ELF-1 (cell line): ENCODE data around the gene SNX21.
"Not testable (repeated sequence)": the region's sequence is repeated elsewhere in the genome, so short reads cannot be mapped to it uniquely, and the experiment has no call there.

ENCODE experiments used
- DNase-seq: peaks from one replicate; pipeline ENCODE4 v3.0.0-alpha.2; 2016; ENCODE audit warnings: low read depth, low spot score

Gene SNX21

DNA sequence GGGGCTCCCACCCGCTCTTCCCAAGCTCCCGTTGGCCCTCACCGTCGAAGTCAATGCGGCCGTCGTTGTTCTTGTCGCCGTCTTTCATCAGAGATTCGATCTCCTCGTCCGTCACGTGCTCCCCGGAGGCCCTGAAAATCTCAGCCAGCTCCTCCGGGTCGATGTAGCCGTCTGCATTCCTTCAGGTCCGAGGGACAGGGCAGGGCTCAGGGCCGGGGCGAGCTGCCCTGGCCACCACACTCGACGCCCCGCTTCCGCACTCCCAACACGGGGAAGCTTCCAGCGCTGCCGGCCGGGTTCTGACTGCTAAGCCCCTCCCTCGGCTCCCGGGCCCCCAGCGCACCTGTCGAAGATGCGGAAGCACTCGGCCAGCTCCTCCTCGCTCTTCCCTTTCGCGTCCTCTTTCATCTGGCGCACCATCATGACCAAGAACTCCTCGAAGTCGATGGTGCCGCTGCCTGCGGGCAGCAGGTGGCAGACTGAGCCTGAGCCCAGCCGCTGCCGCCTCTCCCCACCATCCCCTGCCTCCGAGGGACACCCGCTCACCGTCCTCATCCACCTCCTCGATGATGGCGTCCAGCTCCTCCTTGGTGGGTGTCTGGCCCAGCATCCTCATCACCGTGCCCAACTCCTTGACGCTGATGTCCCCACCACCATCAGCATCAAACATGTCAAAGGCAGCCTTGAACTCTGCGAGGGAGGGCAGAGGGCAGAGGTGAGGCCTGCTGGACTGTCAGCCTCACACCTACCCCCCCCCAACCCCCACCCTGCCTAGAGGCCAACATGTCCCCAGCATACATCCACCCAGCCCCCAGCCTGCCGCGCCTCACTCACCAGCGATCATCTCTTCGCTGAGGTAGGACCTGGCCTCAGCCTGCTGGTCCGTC, 9.4 kb upstream of the SNX21 start:
- peak; percentile 80 for DNase-seq

DNA sequence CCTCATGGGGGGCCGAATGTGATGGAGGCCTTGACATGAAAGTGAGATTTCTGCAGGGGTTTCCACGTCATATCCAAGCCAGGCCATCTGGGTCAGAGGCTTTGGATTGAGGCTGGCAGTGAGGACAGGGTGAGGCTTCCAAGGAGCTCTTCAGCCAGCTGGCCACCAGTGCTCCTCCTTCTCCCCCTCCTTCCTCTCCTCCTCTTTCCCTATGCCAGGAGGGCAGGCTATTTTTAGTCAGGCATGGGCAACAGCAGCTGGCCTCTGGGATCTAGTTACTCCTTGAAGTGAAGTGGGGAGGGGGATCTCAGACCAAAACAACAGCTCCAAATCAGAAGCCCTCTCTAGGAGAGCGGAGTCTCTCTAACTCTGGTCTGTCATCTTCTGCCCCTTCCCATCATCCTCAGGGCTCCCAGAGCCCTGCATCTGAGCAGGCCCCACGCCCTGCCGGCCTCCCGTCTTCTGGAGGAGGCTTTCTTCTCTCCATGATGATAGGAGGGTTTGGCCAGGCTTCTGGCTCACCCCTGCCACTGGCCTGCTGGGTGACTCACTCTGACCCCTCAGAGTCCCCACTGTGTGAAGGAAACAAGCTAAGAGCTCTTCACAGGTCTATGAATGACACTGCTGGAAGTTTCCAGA, 7.1 kb upstream of the SNX21 start:
- DNase-seq = no peak

DNA sequence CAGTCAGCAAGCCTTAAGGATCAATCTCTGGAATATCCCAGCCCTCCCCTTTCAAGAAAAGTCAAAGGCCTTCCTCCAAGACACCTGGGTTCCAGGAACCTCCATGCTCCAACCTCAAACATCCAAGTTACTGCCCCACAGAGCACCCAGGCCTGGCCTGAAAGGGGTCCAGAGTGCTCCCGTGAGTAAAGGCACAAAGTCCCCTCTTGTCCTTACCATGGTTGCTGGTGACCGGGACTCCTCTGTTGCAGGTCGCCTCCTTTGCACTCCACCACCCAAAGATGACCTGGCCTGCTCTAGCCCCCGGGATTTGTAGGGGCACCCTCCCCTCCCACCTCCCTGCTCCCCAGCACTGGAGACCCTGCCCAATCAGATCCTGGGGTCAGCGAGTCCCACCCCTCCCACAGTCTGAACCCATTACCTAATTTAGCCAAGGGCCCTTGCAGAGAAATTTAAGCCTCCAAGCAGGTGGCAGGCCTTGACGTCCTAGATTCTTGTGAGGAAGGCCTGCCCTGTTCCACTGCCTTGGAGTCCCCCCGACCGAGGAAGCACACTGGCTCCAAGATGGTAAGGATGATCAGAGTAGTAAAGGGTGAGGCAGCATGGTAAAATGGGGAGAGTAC, 6.5 kb upstream of the SNX21 start, which contains the start of gene TNNC2:
Gene TNNC2 (minus strand): TSS at position 283 of the 623 bp plus-strand sequence. CDS start 64 bp downstream, at position 219.
- no peak for DNase-seq

DNA sequence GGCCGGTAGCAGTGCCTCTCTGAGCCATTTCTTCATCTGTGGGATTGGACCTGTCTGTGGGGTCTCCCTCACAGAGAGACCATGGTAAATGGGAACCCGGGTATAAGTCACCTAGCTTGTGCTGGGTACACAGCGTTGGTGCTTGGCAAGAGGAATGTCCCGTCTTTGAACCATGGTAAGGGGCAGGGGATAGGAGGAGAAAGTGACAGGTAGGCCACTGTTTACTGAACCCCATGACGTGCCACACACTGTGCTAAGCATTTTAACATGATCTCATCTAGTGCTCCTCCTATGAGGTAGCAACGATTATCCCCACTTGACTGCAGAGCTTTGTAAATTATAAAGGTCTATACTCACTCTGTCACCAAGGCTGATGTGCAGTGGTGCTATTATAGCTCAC, 5.9 kb upstream of the SNX21 start:
- no peak for DNase-seq

DNA sequence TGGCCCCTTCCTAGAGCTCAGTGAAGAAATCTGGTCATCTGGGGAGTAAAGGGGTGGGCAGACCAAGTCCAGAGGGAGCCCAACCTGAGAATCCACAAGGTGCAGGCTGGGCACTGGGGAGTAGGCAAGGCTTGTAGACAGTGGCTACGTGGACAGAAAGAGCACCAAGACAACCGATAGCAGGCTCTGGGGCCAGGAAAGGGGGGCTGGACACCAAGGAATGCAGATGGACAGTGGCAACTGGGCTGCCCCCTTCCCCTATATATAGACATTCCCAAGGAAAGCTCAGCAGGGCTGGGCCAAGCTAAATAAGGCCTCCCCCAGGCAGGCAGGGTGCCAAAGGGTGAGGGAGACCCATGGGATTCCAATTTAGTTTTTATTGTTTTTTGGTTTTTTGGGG, 5.0 kb upstream of the SNX21 start:
- DNase-seq = peak; percentile 66

DNA sequence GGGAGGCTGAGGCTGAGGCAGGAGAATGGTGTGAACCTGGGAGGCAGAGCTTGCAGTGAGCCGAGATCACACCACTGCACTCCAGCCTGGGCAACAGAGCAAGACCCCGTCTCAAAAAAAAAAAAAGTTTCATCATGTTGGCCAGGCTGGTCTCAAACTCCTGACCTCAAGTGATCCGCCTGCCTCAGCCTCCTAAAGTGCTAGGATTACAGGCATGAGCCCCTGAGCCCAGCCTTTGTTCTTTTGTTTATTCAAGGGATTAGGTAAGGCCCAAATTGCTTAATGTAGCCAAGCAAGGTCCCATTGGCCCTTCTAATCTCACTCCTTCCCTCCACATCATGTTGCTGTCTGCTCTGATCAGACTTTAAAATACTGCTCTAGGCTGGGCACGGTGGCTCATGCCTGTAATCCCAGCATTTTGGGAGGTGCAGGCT, 3.9 kb upstream of the SNX21 start:
- not testable (repeated sequence) for DNase-seq

DNA sequence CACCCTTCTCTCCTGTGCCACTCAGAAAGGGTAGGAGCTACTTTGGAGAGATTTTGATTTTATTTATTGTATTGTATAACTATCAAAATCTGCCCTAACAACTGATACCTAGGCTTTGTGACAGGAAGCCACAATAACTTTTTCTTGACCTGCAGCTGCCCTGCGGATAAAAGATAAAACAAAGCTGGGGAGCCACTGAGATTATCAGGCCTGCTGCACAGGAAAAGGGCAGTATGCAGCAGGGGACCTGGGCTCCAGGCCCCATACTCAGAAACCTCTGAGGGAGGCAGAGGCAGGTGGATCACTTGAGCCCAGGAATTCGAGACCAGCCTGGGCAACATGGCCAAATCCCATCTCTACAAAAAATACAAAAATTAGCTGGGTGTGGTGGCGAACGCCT, 980 bp upstream of the SNX21 start:
- no peak for DNase-seq

DNA sequence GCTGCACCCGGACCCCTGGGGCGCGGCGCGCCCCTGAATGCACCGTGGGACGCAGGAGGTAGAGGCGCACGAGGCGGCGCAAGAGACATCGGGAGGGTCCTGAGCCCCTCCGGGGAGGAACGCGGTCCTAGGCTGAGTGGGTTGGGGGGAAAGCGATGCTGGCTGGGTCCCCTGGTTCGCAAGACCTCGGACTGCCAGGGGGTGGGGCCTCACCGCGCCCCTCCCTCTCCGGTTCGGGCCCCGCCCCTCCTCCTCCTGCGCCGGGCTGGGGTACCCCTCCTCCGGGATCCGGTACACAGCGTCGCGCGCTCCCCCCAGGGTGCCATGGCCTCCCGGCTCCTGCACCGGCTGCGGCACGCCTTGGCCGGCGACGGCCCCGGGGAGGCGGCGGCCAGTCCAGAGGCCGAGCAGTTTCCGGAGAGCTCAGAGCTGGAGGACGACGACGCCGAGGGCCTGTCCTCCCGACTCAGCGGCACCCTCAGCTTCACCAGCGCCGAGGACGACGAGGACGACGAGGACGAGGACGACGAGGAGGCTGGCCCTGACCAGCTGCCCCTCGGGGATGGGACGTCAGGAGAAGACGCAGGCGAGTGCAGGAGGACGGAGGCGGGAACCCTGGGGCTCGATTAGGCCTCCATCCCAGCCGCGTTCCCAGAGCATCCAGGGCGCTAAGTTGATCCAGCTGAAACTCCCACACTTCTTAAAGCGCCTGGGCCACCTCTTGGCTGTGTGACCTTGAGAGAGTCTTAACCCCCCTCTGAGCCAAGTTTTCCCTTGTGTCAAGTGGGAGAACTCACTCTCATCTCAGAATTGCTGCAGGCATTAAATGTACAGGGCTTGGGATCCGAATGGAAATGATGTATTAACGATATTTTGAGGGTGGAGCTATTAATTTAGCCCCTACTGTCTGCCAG, 541 bp downstream of the SNX21 start:
- peak; percentile 84 for DNase-seq

DNA sequence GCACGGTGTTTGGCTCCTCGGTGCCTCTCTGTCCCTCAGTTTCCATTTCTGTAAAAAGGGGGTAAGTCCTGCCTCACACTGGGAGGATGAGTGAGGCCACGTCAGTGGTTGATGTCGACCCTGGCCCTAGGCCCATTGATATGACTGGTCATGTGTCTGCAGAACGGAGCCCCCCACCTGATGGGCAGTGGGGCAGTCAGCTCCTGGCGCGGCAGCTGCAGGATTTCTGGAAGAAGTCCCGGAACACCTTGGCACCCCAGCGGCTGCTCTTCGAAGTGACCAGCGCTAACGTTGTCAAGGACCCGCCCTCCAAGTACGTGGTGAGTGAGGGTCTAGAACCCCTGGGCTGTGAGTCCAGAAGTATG, 1.2 kb downstream of the SNX21 start:
- no peak for DNase-seq

DNA sequence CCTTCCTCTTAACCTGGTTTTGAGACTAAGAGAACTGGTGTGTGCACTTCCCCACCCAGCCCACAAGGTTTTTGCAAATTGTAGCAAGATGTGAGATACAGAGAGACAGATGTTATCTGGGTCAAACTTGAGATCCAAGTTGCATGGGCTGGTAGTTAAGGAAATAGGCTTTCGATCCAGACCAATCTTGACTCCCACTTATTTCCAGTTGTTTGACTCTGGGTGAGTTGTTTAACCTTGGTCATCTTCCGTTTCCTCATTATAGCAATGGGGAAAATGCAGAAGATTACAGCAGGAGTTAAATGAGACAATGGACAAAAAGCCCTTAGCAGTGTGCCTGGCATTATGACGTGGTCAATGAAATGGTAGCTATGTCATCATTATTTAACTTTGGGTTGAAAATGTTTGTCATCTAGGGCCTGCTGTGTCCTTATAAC, 1.7 kb downstream of the SNX21 start:
- no peak for DNase-seq

DNA sequence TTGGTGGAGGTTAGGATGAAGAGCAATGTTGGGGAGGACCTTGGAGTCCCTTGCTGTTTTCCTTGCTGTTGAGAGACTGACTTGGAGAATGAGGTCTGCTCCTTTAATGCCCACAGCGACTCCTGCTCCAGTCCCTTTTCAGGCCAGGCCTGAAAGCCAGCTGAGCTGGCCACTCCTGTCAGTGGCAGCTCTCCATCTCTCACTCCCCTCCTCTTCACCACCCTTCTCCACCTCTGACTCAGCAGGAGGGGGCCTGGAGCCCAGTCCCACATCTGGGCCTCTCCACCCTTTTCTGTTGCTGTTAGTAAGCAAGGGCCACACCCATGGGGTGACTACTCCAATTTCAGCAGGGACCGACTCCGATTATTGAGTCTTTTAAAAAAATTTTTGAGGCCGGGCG, 2.2 kb downstream of the SNX21 start:
- DNase-seq = no peak

DNA sequence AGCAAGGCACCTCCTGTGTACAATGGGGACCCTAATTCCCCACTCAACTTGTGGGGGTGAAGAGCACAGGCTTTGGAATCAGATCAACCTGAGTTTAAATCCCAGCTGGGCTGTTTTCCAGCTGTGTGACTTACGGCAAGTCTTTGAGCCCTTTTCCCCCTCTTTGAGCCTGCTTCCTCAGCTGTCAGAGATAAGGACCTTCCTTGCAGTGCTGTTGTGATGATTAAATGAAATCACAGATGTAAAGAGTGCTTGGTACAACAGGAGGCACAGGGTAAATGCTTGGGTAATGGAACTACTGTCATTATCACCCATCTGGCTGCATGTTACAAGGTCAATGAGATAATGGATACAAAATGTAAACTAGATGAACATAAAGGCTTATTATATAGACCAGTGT, 3.2 kb downstream of the SNX21 start:
- DNase-seq = no peak

DNA sequence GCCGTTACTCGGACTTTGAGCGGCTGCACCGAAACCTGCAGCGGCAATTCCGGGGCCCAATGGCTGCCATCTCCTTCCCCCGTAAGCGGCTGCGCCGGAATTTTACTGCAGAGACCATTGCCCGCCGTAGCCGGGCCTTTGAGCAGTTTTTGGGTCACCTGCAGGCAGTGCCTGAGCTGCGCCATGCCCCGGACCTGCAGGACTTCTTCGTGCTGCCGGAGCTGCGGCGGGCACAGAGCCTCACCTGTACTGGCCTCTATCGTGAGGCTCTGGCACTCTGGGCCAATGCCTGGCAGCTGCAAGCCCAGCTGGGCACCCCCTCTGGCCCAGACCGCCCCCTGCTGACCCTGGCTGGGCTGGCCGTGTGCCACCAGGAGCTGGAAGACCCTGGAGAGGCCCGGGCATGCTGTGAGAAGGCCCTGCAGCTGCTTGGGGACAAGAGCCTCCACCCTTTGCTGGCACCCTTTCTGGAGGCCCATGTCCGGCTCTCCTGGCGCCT, 7.2 kb downstream of the SNX21 start:
- no peak for DNase-seq

DNA sequence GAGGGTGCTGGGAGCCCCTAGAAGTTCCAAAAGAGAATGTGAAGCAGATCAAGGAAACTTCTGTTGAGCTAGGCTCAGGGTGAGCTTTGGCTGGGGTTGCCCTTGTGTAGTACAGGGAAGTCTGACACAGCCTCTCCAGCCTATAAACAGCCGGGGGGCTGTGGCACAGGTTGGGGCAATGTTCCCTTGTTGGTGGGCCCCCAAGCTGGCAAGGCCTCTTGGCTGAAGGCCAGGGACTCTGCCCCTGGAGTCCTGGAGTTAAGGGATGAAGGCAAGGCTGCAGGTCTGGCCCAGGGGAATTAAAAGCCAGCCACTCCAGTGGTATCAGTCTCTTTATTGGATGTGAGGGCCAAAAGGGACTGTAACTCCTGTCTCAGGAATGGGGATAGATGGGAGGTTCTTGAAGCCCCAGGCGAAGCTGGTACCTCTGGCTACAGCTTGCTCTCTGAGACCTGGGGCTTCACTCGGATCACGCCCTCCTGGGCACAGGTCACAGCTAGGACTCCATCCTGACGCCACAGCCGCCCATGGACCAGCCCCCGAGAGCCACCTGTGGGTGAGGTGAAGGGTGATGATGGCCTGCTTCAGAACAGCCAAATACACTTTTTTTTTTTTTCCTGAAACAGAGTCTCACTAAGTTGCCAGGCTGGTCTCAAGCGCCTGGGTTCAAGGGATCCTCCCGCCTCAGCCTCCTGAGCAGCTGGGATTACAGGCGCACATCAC, 8.0 kb downstream of the SNX21 start:
- no peak for DNase-seq

DNA sequence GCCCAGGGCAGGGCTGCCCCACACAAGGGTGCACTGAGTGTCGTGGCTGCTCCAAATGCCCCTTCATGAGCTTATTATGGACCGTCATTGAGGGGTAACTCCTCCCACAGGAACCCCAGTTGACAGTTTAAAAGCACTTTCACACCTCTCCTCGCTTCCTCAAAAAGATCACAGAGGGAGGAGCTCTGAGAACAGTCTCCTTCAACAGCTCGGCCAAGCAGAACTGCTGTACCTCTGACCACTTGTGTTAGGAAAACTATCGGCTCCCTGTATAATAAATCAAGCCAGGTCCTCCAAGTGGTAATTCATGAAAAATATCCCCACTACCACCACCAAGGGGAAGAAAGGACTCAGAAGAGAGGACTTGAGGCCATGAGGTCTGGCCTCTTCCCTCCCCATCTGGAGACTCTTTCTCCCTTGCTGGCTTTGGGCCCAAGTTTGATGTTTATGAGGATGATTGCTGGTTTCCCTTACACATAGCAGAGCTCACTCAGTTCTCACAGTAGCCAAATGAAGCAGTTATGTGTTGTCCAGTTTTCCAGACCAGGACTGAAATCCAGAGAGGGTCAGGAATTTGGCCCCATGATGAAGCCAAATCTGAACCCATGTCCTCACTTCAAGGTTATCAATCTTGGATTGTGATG, 8.7 kb downstream of the SNX21 start:
- DNase-seq = no peak

DNA sequence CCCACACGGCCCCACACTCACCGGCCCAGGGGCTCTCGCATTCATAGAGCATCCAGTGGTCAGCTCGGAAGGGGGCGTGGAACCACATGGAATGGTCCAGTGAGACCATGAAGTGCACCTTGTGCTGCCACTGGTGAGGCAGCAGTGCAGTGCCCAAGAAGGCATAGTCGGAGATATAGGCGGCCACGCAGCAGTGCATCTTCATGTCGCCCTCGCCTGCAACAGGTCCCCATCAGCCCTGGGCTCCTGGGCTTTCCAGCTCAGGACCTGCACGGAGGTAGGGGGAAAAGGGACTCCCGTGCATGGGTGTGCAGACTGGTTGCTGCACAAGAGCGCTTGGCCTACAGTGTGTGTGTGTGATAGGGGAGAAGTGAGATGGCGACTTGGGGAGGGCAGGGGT, 9.9 kb downstream of the SNX21 start:
- DNase-seq = no peak

DNA sequence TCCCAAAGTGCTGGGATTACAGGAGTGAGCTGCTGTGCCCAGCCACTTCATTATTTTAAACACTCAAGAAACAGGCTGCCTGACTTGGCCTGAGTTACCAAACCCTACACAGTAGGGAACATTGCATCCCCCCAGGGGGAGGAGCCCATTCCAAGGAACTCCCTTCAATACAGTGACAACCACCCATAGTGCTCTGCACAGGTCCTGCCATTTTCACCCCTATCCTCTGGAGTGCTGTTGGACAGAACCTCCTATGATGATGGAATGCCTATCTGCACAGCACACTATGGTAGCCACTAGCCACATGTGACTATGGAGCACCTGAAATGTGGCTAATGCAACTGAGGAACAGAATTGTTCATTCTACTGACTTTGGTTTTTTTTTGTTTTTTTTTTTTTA, 11.9 kb downstream of the SNX21 start:
- DNase-seq = peak; percentile 20

DNA sequence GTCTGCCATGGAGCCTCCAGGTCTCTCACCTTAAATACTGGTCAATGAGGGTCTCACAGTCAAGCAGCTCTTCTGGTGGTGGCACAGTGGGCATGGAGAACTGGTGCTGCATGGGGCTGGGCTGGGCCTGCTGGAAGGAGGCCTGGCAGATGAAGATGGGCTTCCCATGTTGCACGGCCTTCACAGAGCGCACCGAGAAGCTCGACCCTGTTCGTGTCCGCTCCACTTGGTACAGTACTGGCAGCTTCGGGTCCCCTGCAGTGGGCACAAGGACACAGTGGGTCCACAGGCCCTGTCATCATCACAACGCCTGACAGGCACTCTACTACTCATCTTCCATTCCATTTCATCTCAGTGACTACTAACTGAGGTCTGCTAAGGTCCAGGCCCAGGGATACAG, 14.8 kb downstream of the SNX21 start:
- DNase-seq = no peak

DNA sequence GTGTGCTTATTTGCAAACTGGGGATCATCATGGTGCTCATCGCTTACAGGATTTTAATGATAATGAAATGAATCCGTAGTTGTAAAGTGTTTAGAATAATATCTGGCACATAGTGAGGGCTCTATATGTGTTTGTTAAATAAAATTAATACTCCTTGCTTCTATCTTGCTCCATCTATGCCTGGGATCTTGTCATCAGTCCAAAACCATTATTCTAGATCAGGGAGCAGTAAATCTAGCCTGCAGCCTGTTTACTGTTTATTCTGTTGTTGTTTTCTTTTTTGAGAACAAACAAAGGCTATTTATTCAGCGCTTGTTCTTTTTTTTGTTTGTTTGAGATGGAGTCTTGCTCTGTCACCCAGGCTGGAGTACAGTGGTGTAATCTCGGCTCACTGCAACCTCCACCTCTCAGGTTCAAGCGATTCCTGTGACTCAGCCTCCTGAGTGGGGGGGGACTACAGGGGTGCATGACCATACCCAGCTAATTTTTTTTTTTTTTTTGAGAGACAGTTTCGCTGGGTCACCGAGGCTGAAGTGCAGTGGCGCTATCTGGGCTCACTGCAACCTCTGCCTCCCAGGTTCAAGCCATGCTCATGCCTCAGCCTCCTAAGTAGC, 15.5 kb downstream of the SNX21 start:
- no peak for DNase-seq

DNA sequence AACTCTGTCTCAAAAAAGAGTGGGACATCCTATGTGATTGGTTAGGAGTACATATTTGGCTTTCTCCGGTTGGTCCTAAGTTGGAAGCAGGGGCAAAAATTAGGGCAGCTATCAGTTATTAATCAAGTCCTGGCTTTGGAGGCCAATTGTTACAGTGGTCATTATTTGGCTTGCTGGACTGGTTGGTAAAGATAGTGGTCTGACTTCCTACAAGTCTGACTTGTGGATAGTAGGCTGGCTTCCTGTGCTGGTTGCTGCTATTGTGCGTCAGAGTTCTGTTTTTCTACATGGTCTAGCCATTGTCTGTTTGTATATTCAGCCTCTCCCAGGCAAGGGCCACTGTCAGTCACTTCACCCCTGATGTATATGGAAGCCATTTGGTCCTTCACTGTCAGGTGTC, 16.6 kb downstream of the SNX21 start:
- DNase-seq = no peak
